ENCODE measurements around the gene WDR5. TPM values are rescaled to one million over a fixed set of nuclear protein-coding genes. Genes with fewer than 3 reads are reported as not detected.

WDR5 gene
- 22.2 to 24.2 TPM (median 23.9 TPM) in 3 replicates for total RNA-seq
- long read RNA-seq, transcript WDR5-201 (14 exons, 3,151 nt): major isoform, 7 of 9 reads
- long read RNA-seq, partial matches to known transcripts: 1 of 9 reads
- long read RNA-seq, other reads (novel, unspliced or antisense): 1 of 9 reads

DNA sequence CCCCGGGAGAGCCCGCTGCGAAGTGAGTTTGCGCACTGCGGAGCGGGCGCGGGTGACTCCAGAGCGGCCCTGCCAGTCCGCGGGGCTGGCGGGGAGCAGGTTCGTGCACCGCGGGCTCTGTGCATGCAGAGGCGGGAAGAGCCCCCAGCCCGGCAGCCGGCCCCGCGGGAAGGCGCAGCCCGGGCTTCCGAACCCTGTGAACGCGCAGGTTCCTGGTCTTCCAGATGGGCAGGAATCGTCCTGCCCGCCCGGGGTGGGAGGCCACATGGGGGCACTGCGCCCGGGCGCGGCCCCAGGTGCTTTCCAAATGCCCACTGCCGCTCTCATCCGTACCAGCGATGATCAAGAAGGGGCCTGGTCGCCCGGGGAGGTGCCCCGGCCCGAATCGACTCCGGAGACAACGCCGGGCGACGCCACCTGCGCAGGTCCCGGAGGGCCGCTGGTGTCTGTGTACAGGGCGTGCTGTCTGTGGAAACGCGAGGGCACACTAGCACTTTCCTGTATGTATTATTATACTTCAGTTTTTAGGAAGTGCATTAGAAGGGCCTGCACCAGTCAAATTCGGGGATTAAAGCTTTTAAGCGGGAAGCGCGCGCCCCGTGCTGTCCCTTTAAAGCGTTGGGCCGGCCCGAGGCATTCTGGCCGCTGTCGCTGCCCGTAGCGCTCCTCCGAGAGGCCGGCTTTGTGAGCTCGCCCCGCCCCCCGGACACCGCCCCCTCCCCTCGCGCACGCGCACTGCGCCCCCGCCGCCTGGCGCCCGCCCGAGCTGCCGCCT is at the start of gene WDR5:
Gene WDR5 (plus strand): TSS at position 740 of the 775 bp plus-strand sequence. CDS start 3,796 bp downstream, outside the sequence.
- Mint-ChIP-seq H3K9me3 (ENCODE audit: low read depth) (no peaks in the 10 kb centered on the region), H3K36me3 (ENCODE audit: low read depth) (peaks cover 3% of the 10 kb centered on the region), H3K4me3 (ENCODE audit: unreplicated experiment) (peak within 1 kb of the TSS; percentile 86), H3K27ac (ENCODE audit: unreplicated experiment) (peak within 1 kb of the TSS; percentile 77), H3K4me1 (ENCODE audit: low read depth) (peaks cover 44% of the 10 kb centered on the region), H3K27me3 (ENCODE audit: low read depth) (no peaks in the 10 kb centered on the region)
- DNase-seq (ENCODE audit: low spot score): no peak
- TF ChIP-seq, protein P1, sequence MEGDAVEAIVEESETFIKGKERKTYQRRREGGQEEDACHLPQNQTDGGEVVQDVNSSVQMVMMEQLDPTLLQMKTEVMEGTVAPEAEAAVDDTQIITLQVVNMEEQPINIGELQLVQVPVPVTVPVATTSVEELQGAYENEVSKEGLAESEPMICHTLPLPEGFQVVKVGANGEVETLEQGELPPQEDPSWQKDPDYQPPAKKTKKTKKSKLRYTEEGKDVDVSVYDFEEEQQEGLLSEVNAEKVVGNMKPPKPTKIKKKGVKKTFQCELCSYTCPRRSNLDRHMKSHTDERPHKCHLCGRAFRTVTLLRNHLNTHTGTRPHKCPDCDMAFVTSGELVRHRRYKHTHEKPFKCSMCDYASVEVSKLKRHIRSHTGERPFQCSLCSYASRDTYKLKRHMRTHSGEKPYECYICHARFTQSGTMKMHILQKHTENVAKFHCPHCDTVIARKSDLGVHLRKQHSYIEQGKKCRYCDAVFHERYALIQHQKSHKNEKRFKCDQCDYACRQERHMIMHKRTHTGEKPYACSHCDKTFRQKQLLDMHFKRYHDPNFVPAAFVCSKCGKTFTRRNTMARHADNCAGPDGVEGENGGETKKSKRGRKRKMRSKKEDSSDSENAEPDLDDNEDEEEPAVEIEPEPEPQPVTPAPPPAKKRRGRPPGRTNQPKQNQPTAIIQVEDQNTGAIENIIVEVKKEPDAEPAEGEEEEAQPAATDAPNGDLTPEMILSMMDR (IDR thresholded peaks at IDR 0.05): peak; percentile 68

- no peak overlapping the region for H3K27ac Mint-ChIP-seq (ENCODE audit: unreplicated experiment)
- DNase-seq (ENCODE audit: low spot score): no peak
- no peaks in the 10 kb centered on the region for H3K4me1 Mint-ChIP-seq (ENCODE audit: low read depth)
- peaks cover 1% of the 10 kb centered on the region for H3K36me3 Mint-ChIP-seq (ENCODE audit: low read depth)
- TF ChIP-seq, protein P1 (IDR thresholded peaks at IDR 0.05): no peak
- H3K9me3 Mint-ChIP-seq (ENCODE audit: low read depth): peaks cover 5% of the 10 kb centered on the region
- no peak overlapping the region for H3K4me3 Mint-ChIP-seq (ENCODE audit: unreplicated experiment)
- peaks cover 25% of the 10 kb centered on the region for H3K27me3 Mint-ChIP-seq (ENCODE audit: low read depth)
These were observed 47.7 kb upstream of the WDR5 start for GRCh38 chr9:134088063-134088725.

- no peaks in the 10 kb centered on the region for H3K4me1 Mint-ChIP-seq (ENCODE audit: low read depth)
- H3K4me3 Mint-ChIP-seq (ENCODE audit: unreplicated experiment): no peak overlapping the region
- no peak overlapping the region for H3K27ac Mint-ChIP-seq (ENCODE audit: unreplicated experiment)
- TF ChIP-seq, protein P1 (IDR thresholded peaks at IDR 0.05): no peak
- peaks cover 5% of the 10 kb centered on the region for H3K9me3 Mint-ChIP-seq (ENCODE audit: low read depth)
- no peak for DNase-seq (ENCODE audit: low spot score)
- H3K27me3 Mint-ChIP-seq (ENCODE audit: low read depth): peaks cover 25% of the 10 kb centered on the region
- H3K36me3 Mint-ChIP-seq (ENCODE audit: low read depth): peaks cover 1% of the 10 kb centered on the region
These were observed 45.9 kb upstream of the WDR5 start for GRCh38 chr9:134089972-134090371.

DNA sequence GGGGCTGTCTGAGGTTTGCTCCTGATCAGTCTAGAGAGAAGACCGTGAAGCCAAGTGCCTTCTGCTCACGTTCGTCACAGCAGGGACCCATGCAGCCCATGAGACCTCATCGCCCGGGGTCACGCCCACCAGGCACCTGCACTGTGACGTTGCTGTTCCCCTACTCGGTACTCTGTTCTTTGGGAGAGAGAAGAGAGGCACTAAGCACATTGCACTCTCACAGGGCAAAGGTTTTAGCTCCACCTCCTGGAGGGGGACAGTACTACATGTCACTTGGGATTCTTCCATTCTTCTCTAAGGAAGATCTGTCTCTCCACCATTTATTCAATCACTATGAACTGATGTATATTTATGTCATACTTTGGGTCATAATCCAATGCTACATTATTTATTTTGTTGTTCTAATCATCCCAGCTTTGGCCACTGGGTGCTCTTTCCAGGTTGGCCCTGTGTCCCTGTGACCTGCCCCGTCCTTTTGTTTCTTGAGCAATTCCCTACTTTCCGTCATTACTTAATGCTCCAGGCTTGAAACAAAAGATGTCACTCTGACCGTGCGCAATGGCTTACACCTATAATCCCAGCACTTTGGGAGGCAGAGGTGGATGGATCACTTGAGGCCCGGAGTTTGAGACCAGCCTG is 36.6 kb upstream of the WDR5 start:
- H3K4me3 Mint-ChIP-seq (ENCODE audit: unreplicated experiment): no peak overlapping the region
- no peak for DNase-seq (ENCODE audit: low spot score)
- H3K9me3 Mint-ChIP-seq (ENCODE audit: low read depth): peaks cover 5% of the 10 kb centered on the region

More for the DNA sequence above, 36.6 kb upstream of the WDR5 start:
- Mint-ChIP-seq H3K4me1 (ENCODE audit: low read depth) (no peaks in the 10 kb centered on the region), H3K36me3 (ENCODE audit: low read depth) (peaks cover 3% of the 10 kb centered on the region), H3K27ac (ENCODE audit: unreplicated experiment) (no peak overlapping the region), H3K27me3 (ENCODE audit: low read depth) (peaks cover 17% of the 10 kb centered on the region)
- TF ChIP-seq, protein P1 (IDR thresholded peaks at IDR 0.05): peak; percentile 81

Data from chondrocyte (in vitro differentiated cells).